ENCODE data around the gene EIF4E3. TPM values are rescaled to one million over a fixed set of nuclear protein-coding genes. Genes with fewer than 3 reads are reported as not detected.
A peak's percentile ranks its signal among the peaks of the same experiment; 100 is the strongest.

EIF4E3 gene
- total RNA-seq, 1 experiment from 2014 or later = 4.3 TPM

DNA sequence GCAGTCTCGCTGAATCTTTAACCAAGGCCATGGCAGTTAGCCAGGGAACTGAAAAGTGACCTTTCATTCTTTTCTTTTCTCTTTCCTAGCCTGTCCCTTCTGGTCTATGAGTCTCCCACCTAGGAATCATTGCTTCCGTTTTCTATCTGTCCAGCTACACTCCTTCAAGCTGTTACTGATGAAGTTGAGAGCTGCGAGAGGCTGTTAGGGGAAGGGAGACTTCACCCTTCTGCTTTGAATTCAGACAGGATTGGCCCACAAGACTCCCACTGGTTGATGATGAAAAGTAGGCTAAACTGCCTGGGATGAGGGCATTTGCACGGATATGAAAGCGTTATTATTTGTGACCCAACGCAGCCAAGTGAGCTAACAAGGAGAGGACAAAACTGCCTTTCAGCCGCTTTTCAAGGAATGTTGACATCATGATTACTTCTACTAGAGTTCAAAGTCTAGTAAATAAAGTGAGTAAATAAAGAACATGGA lies 30.2 kb downstream of the EIF4E3 start:
- no peaks in the 10 kb centered on the region for H3K36me3 Mint-ChIP-seq (ENCODE audit: insufficient read depth, unreplicated experiment)
- H3K4me3 Mint-ChIP-seq (ENCODE audit: unreplicated experiment) = no peak overlapping the region
- intact Hi-C loops (cut with micrococcal nuclease) = no loop called here
- BruUV-seq (replicated peaks) = no TSS peak
- ChIA-PET POLR2A (interaction anchor here (0.6 to 2.4 kb wide), 4 partner anchors 7 to 1371 kb away, joined by 3 to 6 read pairs (median 4); no protein-coding TSS in a partner anchor), CTCF (interaction anchor here (0.7 to 2.8 kb wide), 5 partner anchors 13 to 164 kb away, joined by 3 to 16 read pairs (median 4); no protein-coding TSS in a partner anchor)
- H3K9me3 Mint-ChIP-seq (ENCODE audit: unreplicated experiment) = no peaks in the 10 kb centered on the region
- TF ChIP-seq, protein P1, sequence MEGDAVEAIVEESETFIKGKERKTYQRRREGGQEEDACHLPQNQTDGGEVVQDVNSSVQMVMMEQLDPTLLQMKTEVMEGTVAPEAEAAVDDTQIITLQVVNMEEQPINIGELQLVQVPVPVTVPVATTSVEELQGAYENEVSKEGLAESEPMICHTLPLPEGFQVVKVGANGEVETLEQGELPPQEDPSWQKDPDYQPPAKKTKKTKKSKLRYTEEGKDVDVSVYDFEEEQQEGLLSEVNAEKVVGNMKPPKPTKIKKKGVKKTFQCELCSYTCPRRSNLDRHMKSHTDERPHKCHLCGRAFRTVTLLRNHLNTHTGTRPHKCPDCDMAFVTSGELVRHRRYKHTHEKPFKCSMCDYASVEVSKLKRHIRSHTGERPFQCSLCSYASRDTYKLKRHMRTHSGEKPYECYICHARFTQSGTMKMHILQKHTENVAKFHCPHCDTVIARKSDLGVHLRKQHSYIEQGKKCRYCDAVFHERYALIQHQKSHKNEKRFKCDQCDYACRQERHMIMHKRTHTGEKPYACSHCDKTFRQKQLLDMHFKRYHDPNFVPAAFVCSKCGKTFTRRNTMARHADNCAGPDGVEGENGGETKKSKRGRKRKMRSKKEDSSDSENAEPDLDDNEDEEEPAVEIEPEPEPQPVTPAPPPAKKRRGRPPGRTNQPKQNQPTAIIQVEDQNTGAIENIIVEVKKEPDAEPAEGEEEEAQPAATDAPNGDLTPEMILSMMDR (IDR thresholded peaks at IDR 0.05; ENCODE audit: unreplicated experiment) = no peak
- DNase-seq (ENCODE audit: unreplicated experiment) = no peak
- H3K4me1 Mint-ChIP-seq (ENCODE audit: insufficient read depth, unreplicated experiment) = peaks cover 8% of the 10 kb centered on the region
- H3K27ac Mint-ChIP-seq (ENCODE audit: low read depth, unreplicated experiment) = no peak overlapping the region
- H3K27me3 Mint-ChIP-seq (ENCODE audit: insufficient read depth, unreplicated experiment) = no peaks in the 10 kb centered on the region

DNA sequence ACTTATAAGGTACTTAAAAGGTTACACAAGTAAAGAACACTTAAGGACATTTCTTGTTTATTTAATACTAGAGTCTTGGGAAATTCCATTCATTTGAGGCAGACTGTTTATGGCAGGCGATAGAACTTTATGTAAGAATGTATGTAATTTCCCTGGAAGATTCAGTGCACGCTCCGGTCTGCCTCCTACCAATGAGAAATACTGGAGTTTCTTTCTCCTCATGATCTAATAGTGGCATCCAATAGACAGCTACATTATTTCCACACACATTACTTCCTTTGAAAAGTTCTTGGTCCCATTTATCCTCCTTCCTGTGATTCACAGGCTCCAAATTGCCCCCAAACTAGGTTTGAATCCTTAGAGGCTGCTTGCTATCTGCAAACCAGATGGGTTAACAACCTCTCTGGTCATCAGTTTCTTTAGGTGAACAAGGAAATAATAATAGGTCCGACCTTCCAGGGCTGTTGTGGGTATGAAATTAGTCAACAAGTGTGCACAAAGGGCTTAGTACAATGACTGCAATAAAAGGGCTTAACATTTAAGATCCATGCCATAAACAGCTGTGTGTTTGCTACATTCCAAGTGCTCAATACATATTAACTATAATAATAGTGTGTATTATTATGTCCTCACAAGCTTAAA lies 30.7 kb downstream of the EIF4E3 start:
- Mint-ChIP-seq H3K27me3 (ENCODE audit: insufficient read depth, unreplicated experiment) (no peaks in the 10 kb centered on the region), H3K9me3 (ENCODE audit: unreplicated experiment) (no peaks in the 10 kb centered on the region), H3K4me1 (ENCODE audit: insufficient read depth, unreplicated experiment) (peaks cover 12% of the 10 kb centered on the region), H3K4me3 (ENCODE audit: unreplicated experiment) (no peak overlapping the region), H3K27ac (ENCODE audit: low read depth, unreplicated experiment) (no peak overlapping the region), H3K36me3 (ENCODE audit: insufficient read depth, unreplicated experiment) (no peaks in the 10 kb centered on the region)
- DNase-seq (ENCODE audit: unreplicated experiment) = peak; percentile 71
- ChIA-PET POLR2A (interaction anchor here (0.6 to 2.4 kb wide), 6 partner anchors 8 to 1372 kb away, joined by 3 to 6 read pairs (median 4); no protein-coding TSS in a partner anchor), CTCF (interaction anchor here (0.6 to 2.8 kb wide), 6 partner anchors 13 to 164 kb away, joined by 3 to 16 read pairs (median 4); no protein-coding TSS in a partner anchor)
- TF ChIP-seq, protein P1 (IDR thresholded peaks at IDR 0.05; ENCODE audit: unreplicated experiment) = no peak
- BruUV-seq (replicated peaks) = no TSS peak
- intact Hi-C loops (cut with micrococcal nuclease) = no loop called here

DNA sequence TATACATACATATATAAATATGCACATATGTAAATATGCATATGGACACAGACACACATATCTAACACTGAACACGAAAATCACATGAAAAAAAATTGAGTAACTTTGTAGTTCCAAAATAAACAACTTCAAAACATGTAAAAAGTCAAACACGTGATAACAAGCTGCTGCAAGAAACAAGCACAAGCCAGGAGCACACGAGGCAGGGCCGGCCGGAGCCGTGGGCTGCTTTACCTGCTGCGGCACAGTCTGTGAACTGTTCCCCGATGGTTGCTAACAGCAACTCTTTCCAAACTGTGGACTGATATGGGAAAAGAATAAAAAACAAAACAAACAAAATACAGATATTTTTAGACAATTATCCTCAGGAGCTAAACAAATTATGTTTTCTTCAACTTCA lies 31.6 kb downstream of the EIF4E3 start:
- ChIA-PET POLR2A (interaction anchor here (1.1 to 2.4 kb wide), 4 partner anchors 9 to 31 kb away, joined by 4 to 6 read pairs (median 4); no protein-coding TSS in a partner anchor), CTCF (interaction anchor here (1.1 to 2.8 kb wide), 4 partner anchors 12 to 35 kb away, joined by 3 to 16 read pairs (median 6); no protein-coding TSS in a partner anchor)

DNA sequence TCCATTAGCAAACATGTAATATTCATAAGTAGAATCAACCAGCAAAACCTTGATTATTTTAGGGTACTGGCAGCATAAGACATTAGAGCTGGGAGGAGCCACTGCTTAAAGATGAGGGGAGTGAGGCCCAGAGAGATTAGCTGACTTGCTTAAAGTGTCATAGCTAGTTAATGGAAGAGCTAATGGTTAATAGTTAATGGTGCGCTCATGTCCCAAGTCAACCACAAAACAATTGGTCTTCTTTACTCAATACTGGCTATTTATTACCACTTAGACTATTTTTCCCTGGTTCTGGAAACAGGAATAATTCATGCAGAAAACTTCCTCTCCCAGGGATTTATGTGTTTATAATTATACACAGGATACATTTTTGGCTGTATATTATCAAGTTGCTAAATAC lies 33.1 kb downstream of the EIF4E3 start:
- BruUV-seq (replicated peaks) = no TSS peak
- no peaks in the 10 kb centered on the region for H3K36me3 Mint-ChIP-seq (ENCODE audit: insufficient read depth, unreplicated experiment)
- H3K9me3 Mint-ChIP-seq (ENCODE audit: unreplicated experiment) = no peaks in the 10 kb centered on the region
- TF ChIP-seq, protein P1 (IDR thresholded peaks at IDR 0.05; ENCODE audit: unreplicated experiment) = no peak
- H3K4me1 Mint-ChIP-seq (ENCODE audit: insufficient read depth, unreplicated experiment) = peaks cover 12% of the 10 kb centered on the region
- ChIA-PET CTCF (interaction anchor here (0.5 to 3.0 kb wide), 7 partner anchors 11 to 295 kb away, joined by 3 to 11 read pairs (median 3); no protein-coding TSS in a partner anchor), POLR2A (interaction anchor here (0.6 to 0.7 kb wide), 2 partner anchors 34 to 284 kb away, joined by 3 read pairs; no protein-coding TSS in a partner anchor)
- no peak for DNase-seq (ENCODE audit: unreplicated experiment)
- H3K4me3 Mint-ChIP-seq (ENCODE audit: unreplicated experiment) = no peak overlapping the region
- intact Hi-C loops (cut with micrococcal nuclease) = no loop called here
- H3K27me3 Mint-ChIP-seq (ENCODE audit: insufficient read depth, unreplicated experiment) = no peaks in the 10 kb centered on the region
- no peak overlapping the region for H3K27ac Mint-ChIP-seq (ENCODE audit: low read depth, unreplicated experiment)

More for the DNA sequence above, 31.6 kb downstream of the EIF4E3 start:
- no peaks in the 10 kb centered on the region for H3K9me3 Mint-ChIP-seq (ENCODE audit: unreplicated experiment)
- TF ChIP-seq, protein P1 (IDR thresholded peaks at IDR 0.05; ENCODE audit: unreplicated experiment) = no peak
- intact Hi-C loops (cut with micrococcal nuclease) = no loop called here
- no peak overlapping the region for H3K4me3 Mint-ChIP-seq (ENCODE audit: unreplicated experiment)
- H3K4me1 Mint-ChIP-seq (ENCODE audit: insufficient read depth, unreplicated experiment) = peaks cover 12% of the 10 kb centered on the region
- no peak for DNase-seq (ENCODE audit: unreplicated experiment)
- no peaks in the 10 kb centered on the region for H3K27me3 Mint-ChIP-seq (ENCODE audit: insufficient read depth, unreplicated experiment)
- H3K27ac Mint-ChIP-seq (ENCODE audit: low read depth, unreplicated experiment) = no peak overlapping the region
- no peaks in the 10 kb centered on the region for H3K36me3 Mint-ChIP-seq (ENCODE audit: insufficient read depth, unreplicated experiment)
- no TSS peak for BruUV-seq (replicated peaks)

Data from MCF 10A (cell line).